Measurements from ENCODE around the gene RPL35.

DNA sequence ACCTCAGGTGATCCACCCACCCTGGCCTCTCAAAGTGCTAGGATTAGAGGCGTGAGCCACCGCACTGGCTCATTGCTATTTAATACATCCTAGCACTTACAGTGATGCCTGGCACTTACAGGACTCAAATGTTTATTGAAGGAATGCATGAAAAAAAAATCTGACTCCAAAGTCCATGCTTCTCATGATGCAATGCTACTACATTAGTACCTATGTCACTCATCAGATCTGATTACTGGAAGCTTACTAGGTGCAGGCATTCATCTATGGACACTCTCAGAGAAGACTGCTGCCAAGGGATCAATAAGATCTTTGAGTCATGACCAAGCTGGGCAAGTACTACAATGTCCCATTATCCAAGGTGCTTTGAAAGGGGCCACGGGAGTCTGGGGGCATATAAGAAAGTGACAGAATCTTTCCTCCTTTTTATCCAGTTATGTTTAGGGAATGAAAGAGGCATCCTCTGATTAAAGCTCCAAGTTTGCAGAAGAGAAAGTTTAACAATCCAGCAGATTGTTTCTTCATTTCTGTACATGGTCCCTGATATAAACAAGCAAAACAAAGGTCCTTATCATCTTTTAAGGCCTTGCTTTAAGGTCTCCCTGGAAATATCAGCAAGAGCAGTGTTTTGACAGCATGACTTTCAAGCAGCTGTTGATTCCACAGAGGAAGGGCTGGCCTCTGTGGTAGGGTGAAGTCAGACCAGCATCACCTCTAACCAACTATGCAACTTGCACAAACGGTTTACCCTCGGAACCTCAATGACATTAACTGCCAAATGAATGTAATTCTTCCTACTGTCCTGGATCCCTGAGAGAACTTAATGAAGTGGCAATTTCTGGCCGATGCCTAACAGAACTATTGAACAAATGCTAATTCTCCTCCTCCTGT is 36.1 kb upstream of the RPL35 start:
- TF ChIP-seq POLR2A (IDR thresholded peaks at IDR 0.05), result no peak
- TF ChIP-seq, protein P1, sequence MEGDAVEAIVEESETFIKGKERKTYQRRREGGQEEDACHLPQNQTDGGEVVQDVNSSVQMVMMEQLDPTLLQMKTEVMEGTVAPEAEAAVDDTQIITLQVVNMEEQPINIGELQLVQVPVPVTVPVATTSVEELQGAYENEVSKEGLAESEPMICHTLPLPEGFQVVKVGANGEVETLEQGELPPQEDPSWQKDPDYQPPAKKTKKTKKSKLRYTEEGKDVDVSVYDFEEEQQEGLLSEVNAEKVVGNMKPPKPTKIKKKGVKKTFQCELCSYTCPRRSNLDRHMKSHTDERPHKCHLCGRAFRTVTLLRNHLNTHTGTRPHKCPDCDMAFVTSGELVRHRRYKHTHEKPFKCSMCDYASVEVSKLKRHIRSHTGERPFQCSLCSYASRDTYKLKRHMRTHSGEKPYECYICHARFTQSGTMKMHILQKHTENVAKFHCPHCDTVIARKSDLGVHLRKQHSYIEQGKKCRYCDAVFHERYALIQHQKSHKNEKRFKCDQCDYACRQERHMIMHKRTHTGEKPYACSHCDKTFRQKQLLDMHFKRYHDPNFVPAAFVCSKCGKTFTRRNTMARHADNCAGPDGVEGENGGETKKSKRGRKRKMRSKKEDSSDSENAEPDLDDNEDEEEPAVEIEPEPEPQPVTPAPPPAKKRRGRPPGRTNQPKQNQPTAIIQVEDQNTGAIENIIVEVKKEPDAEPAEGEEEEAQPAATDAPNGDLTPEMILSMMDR (IDR thresholded peaks at IDR 0.05), result no peak

Measured in Peyer's patch (tissue), 4 donors.